NCI-H128 (cell line): ENCODE data around the gene ANKHD1.
"Not testable (repeated sequence)": the region's sequence is repeated elsewhere in the genome, so short reads cannot be mapped to it uniquely, and the experiment has no call there.

ENCODE experiments used
- DNase-seq: peaks from one replicate; lab custom pipeline; 2025; ENCODE audit not compliant: unreplicated experiment; lab: John Stamatoyannopoulos, UW

ANKHD1 gene

GRCh38 chr5:140579188-140579747, 177.6 kb downstream of the ANKHD1 start:
- not testable (repeated sequence) for DNase-seq

GRCh38 chr5:140587495-140587894, 185.9 kb downstream of the ANKHD1 start:
- no peak for DNase-seq

- DNase-seq: no peak
Observed at GRCh38 chr5:140588311-140589070, 186.9 kb downstream of the ANKHD1 start.
